Body of pancreas (tissue), 4 donors: ENCODE results near the gene OR2W3. TPM values are rescaled to one million over a fixed set of nuclear protein-coding genes. Genes with fewer than 3 reads are reported as not detected.

Source experiments
- ATAC-seq: fragments of 150-250 bp; one replicate; pipeline ENCODE4 v1.9.1; 2016
- DNase-seq, 4 donors: peaks; one replicate each; pipeline ENCODE4 v3.0.0-alpha.2; 2019
- H3K27ac ChIP-seq, 4 donors: fragments of 200-600 bp; sonication (generic); 1 replicate in 3 of 4; 2 replicates in 1 of 4; pipeline versions ENCODE4 v1.5.1 to v1.6.1; 2016 to 2019; ENCODE audit warnings: mild to moderate bottlenecking in 1 of 4, mixed read lengths in 1 of 4, moderate library complexity in 1 of 4
- H3K27me3 ChIP-seq, 2 donors: fragments of 200-600 bp; sonication (generic); one replicate each; pipeline ENCODE4 v1.6.0; 2016; ENCODE audit warnings: mild to moderate bottlenecking in 1 of 2
- H3K36me3 ChIP-seq, 2 donors: fragments of 200-600 bp; sonication (generic); replicated peaks in 1 of 2; 2 replicates each; pipeline ENCODE4 v1.5.1; 2016; ENCODE audit warnings: low read depth in 2 of 2; ENCODE audit not compliant: insufficient read depth in 1 of 2
- H3K4me1 ChIP-seq: fragments of 200-600 bp; sonication (generic); one replicate; pipeline ENCODE4 v1.6.0; 2016
- H3K4me3 ChIP-seq, 2 donors: fragments of 200-600 bp; sonication (generic); 1 replicate in 1 of 2; 2 replicates in 1 of 2; pipeline ENCODE4 v1.5.1; 2016 to 2019
- H3K9me3 ChIP-seq, 3 donors: fragments of 200-600 bp; sonication (generic); 1 replicate in 2 of 3; 2 replicates in 1 of 3; pipeline ENCODE4 v1.5.1; 2016
- POLR2A ChIP-seq, 3 donors: fragments of 450-650 bp; IDR thresholded peaks; one replicate each; pipeline ENCODE4 v1.6.1; 2016; ENCODE audit warnings: antibody characterized with exemption in 3 of 3, mild to moderate bottlenecking in 2 of 3
- WGBS, 2 donors: methylation state at CpG; one replicate each; pipeline ENCODE4 v1.1.5; 2017; 5-methylcytosine and 5-hydroxymethylcytosine counted together
- intact Hi-C: fragments of 100-400 bp; cut with DNase I; formaldehyde crosslinking; loops from one replicate; pipeline ENCODE4 v1.15.1; 2023
- total RNA-seq, 2 donors: library from RNA; depleted of rRNA; stranded (reverse); fragments of >200 nt; gene quantifications; one replicate each; pipeline ENCODE4 v1.1.0, GENCODE V29; 2016
- TF ChIP-seq, protein P1 (sequence below), 7 experiments: fragments of 450-650 bp in 4 of 7; fragments of 200-600 bp in 3 of 7; sonication (generic) in 3 of 7; IDR thresholded peaks; one replicate each; pipeline ENCODE4 v1.5.1; 2016 to 2019; ENCODE audit warnings: antibody characterized with exemption in 7 of 7

Gene OR2W3
- total RNA-seq, 2 donors from 2014 or later: 1.3 TPM; not detected in 1

GRCh38 chr1:247942624-247943023, 47.2 kb downstream of the OR2W3 start:
- TF ChIP-seq POLR2A (IDR thresholded peaks at IDR 0.05): no peak
- TF ChIP-seq, protein P1, sequence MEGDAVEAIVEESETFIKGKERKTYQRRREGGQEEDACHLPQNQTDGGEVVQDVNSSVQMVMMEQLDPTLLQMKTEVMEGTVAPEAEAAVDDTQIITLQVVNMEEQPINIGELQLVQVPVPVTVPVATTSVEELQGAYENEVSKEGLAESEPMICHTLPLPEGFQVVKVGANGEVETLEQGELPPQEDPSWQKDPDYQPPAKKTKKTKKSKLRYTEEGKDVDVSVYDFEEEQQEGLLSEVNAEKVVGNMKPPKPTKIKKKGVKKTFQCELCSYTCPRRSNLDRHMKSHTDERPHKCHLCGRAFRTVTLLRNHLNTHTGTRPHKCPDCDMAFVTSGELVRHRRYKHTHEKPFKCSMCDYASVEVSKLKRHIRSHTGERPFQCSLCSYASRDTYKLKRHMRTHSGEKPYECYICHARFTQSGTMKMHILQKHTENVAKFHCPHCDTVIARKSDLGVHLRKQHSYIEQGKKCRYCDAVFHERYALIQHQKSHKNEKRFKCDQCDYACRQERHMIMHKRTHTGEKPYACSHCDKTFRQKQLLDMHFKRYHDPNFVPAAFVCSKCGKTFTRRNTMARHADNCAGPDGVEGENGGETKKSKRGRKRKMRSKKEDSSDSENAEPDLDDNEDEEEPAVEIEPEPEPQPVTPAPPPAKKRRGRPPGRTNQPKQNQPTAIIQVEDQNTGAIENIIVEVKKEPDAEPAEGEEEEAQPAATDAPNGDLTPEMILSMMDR (IDR thresholded peaks at IDR 0.05): no peak
- ATAC-seq (no peak), DNase-seq (no peak)
- no peak overlapping the region for H3K27ac ChIP-seq
- WGBS, 2 donors: 60 to 72% methylated on average over 6 of the region's 6 CpGs
- no peaks in the 10 kb centered on the region for H3K9me3 ChIP-seq
- H3K27me3 ChIP-seq: no peaks in the 10 kb centered on the region
- H3K4me1 ChIP-seq: no peaks in the 10 kb centered on the region
- no peaks in the 10 kb centered on the region for H3K36me3 ChIP-seq
- intact Hi-C loops: no loop called here
- no peak overlapping the region for H3K4me3 ChIP-seq

Other genes with a start within 250 kb of the OR2W3 start
- gene OR13G1, start 215.8 kb upstream of the OR2W3 start, total RNA-seq: not detected
- not detected for gene OR6F1, start 178.9 kb upstream of the OR2W3 start, total RNA-seq
- 1 to 10 TPM in 1 of 2 donors, not detected in 1; 1.3 TPM for gene OR14K1, start 157.0 kb upstream of the OR2W3 start, total RNA-seq
- gene OR14A2, start 147.4 kb upstream of the OR2W3 start, total RNA-seq: not detected
- gene OR1C1, start 135.0 kb upstream of the OR2W3 start, total RNA-seq: not detected
- gene OR14A16, start 71.5 kb upstream of the OR2W3 start, total RNA-seq: not detected
- gene OR11L1, start 53.7 kb upstream of the OR2W3 start, total RNA-seq: not detected
- 1 to 10 TPM in 1 of 2 donors, under 1 TPM in 1; 0.99 to 3.4 TPM for gene TRIM58, start 38.4 kb upstream of the OR2W3 start, total RNA-seq
- not detected for gene OR2T8, start 24.7 kb downstream of the OR2W3 start, total RNA-seq
- not detected for gene OR2AJ1, start 29.3 kb downstream of the OR2W3 start, total RNA-seq
- gene OR2L8, start 53.3 kb downstream of the OR2W3 start, total RNA-seq: not detected
- not detected for gene OR2AK2, start 69.6 kb downstream of the OR2W3 start, total RNA-seq
- gene OR2L5, start 118.1 kb downstream of the OR2W3 start, total RNA-seq: not detected
- gene OR2L2, start 134.5 kb downstream of the OR2W3 start, total RNA-seq: not detected
- not detected for gene OR2L3, start 151.2 kb downstream of the OR2W3 start, total RNA-seq
- not detected for gene OR2L13, start 199.6 kb downstream of the OR2W3 start, total RNA-seq
- gene OR2M5, start 249.6 kb downstream of the OR2W3 start, total RNA-seq: not detected